Posterior vena cava (tissue), 2 donors: ENCODE data around the gene BPHL. TPM values are rescaled to one million over a fixed set of nuclear protein-coding genes. Genes with fewer than 3 reads are reported as not detected.
"Not testable (repeated sequence)": the region's sequence is repeated elsewhere in the genome, so short reads cannot be mapped to it uniquely, and the experiment has no call there.

Experiments used
- DNase-seq: peaks from one replicate; pipeline ENCODE4 v3.0.0-alpha.2; 2020; ENCODE audit warnings: low spot score
- intact Hi-C, 2 donors: fragments of 100-400 bp; cut with DNase I; formaldehyde crosslinking; loops; one replicate each; pipeline versions ENCODE4 v1.14.1 to v1.14.2; 2022 to 2023
- total RNA-seq, 2 donors: library from RNA; stranded (reverse); fragmentation: NEBNext Ultra II Directional; extraction: Animal tissue kit (Norgen Biotek cat#: 25700); gene quantifications; one replicate each; pipeline ENCODE4 v1.2.1, GENCODE V29; 2021
- donor health status: DM: yes; HTN: yes; CAD: no.
- donor health status: DM: yes; HTN: yes; CAD: no.

BPHL gene
- total RNA-seq, 2 donors from 2014 or later = 9.0 to 11.0 TPM

DNA sequence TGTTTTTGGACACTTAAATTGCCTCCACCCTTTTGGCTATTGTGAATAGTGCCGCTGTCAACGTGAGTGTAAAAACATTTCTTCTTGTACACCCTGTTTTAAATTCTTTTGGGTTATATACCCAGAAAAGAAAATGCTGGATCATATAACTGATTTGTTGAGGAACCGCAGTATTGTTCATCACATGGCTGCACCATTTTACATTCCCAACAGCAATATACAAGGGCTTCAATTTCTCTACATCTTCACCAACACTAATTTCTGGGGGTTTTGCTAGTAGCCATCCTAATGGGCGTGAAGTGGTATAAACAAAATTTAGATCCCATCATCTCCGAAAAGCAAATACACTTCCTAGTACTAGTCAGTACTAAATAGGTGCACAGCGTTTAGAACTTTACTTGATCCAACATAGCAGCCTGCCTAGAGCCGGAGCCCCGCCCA, 579 bp upstream of the BPHL start:
- intact Hi-C loops = no loop called here
- no peak for DNase-seq

- DNase-seq = no peak
- intact Hi-C loops = no loop called here
Observed at GRCh38 chr6:3119040-3119723, 671 bp downstream of the BPHL start.

DNA sequence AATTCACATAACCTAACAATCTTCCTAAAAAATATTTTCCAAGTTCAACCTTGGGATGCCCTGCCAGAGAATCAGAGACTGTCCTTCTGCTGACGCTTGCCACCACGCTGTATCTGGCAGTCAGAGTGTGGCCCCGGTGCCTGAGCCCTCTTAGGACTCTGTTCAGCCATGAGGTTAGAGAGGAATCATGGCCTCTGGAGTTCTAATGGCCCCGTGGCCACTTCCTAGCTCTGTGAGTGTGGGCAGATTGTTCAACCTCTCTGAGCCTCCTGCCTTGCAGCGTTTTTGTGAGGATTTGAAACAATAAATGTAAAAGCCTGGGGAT, 2.2 kb downstream of the BPHL start:
- intact Hi-C loops = loop anchor here in 1 of 2 donors (10.0 kb wide), 1 partner anchor 134 kb away; the partner anchor contains the start of gene PSMG4
- no peak for DNase-seq

DNA sequence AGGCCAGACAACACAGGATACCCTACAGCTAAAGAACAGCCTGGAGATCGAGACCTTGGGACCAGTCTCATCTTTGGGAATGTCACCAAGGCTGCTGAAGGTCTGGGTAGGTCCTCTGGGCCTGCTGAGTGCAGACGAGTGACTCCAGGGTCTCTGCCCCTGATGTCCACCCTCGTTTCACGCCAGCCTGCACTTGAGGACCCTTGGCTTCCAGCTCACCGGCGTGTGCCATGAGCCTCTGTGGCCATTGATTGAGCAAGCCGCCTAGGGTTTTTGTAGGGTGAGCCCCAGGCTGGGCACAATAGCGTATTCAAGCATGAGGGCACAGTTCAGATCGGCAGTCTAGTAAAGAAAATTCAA, 4.3 kb downstream of the BPHL start:
- DNase-seq = no peak
- intact Hi-C loops = loop anchor here in 1 of 2 donors (10.0 kb wide), 1 partner anchor 132 kb away; the partner anchor contains the start of gene PSMG4

DNA sequence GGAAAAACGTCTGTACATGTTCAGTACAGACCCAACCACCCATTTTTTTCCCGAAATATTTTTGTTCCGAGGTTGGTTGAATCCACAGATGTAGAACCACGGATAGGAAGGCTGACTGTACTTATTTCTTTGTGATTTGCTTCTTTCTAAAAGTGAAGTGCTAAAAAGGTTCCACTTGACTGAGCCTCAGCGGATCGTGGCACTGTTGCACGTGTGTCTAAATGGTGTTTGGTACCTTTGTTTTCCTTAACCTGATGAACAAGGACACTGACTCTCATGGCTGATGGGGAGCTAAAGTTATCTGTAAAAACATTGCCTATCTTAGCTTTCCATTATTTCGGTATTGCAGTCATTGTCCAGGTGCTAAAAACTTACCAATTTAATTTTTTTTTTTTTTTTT, 6.2 kb downstream of the BPHL start:
- DNase-seq = no peak
- intact Hi-C loops = loop anchor here (5.0 to 10.0 kb wide), 2 partner anchors 128 to 130 kb away; partner anchors contain the start of gene PSMG4 (in 1 of the 2)

GRCh38 chr6:3125815-3126214, 7.3 kb downstream of the BPHL start:
- intact Hi-C loops = loop anchor here (5.0 to 10.0 kb wide), 2 partner anchors 126 to 129 kb away; partner anchors contain the start of gene PSMG4 (in 1 of the 2)

GRCh38 chr6:3128356-3129108, 10.0 kb downstream of the BPHL start:
- no peak for DNase-seq
- intact Hi-C loops = loop anchor here (5.0 to 10.0 kb wide), 2 partner anchors 124 to 126 kb away; partner anchors contain the start of gene PSMG4 (in 1 of the 2)

More at GRCh38 chr6:3125815-3126214, 7.3 kb downstream of the BPHL start:
- DNase-seq = no peak

DNA sequence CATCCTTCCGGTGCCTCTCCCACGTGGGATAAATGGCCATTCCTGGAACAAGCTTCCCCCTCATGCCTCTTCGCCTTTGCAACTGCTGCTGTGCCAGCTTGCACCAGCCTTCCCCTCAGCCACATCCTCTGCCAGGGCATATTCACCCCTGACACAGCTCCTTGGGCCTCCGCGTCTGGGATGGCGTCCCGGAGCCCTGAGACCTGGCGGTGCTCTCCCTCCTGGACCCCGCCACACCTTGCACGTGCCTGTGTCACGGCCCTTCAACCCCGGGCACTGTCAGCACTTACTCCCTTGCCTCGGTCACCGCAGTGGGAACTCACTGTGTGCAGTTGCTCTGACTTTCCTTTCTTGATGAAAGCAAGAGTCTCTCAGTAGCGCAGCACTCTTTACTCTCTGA, 13.2 kb downstream of the BPHL start:
- no peak for DNase-seq
- intact Hi-C loops = no loop called here

GRCh38 chr6:3133515-3133914, 15.0 kb downstream of the BPHL start:
- intact Hi-C loops = no loop called here
- no peak for DNase-seq

GRCh38 chr6:3135668-3136291, 17.3 kb downstream of the BPHL start:
- no peak for DNase-seq
- intact Hi-C loops = loop anchor here in 1 of 2 donors (5.0 kb wide), 1 partner anchor 1032 kb away; no protein-coding TSS in a partner anchor

DNA sequence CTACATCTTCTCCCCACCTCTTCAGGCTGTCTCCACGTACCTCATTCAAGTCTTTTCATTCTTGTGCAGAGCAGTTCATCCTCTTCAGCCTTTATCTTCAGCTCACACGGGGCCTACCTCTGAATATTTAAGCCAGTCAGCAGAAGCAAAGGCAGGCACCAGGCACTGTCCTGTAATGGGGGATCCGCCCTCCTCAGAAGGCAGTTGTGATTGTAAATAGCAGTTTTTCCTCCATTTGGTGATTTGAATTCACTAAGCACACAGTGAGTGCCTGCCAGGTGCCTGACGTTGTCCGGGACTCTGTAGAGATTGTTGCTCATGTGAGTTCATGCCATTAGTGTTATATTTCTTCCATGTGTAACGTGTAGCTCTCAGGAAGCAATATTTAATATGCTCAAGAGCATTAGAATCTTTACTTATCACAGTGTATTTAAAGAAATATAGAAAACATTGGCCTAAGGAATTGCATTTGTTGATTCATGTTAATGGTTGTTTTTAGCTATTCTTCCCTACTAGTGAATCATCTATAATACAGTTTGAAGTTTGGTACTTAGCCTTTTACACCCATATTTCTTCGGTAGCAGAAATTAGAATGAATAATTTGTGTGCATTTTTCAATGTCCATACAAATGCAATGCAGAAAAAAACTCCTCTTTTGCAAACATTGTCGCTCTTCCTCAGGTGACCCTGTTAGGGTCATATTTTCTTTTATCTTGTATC, 17.9 kb downstream of the BPHL start:
- no peak for DNase-seq
- intact Hi-C loops = loop anchor here in 1 of 2 donors (5.0 kb wide), 1 partner anchor 1031 kb away; no protein-coding TSS in a partner anchor

GRCh38 chr6:3137057-3137777, 18.7 kb downstream of the BPHL start:
- peak; percentile 47 for DNase-seq
- intact Hi-C loops = loop anchor here in 1 of 2 donors (5.0 kb wide), 1 partner anchor 1030 kb away; no protein-coding TSS in a partner anchor

- DNase-seq = not testable (repeated sequence)
- intact Hi-C loops = loop anchor here in 1 of 2 donors (1.0 to 5.0 kb wide), 2 partner anchors 68 to 1029 kb away; no protein-coding TSS in a partner anchor
Observed at GRCh38 chr6:3137873-3138272, 19.4 kb downstream of the BPHL start.

DNA sequence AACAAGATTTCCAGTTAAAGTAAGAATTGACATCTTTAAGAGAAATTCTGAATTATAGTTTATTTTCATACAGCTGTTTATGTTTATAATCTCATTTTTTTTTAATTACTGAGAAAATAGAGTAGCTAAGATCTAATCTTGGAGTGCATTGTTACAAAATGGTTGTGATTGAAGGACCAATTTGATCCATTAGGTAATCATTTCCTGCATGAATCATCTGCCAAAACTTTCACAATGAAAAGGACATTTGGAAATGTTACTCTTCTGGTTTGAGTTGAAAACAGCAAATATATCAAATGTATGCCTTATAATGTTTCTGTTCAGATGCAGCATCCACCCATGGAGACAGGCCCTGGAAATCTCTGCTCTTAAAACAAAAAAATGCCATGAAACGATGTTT, 19.8 kb downstream of the BPHL start:
- intact Hi-C loops = loop anchor here in 1 of 2 donors (1.0 to 5.0 kb wide), 2 partner anchors 68 to 1029 kb away; no protein-coding TSS in a partner anchor
- DNase-seq = no peak

GRCh38 chr6:3139090-3139903, 20.8 kb downstream of the BPHL start:
- intact Hi-C loops = loop anchor here in 1 of 2 donors (5.0 kb wide), 1 partner anchor 1028 kb away; no protein-coding TSS in a partner anchor
- DNase-seq = peak; percentile 85

GRCh38 chr6:3140201-3140600, 21.7 kb downstream of the BPHL start:
- intact Hi-C loops = no loop called here
- DNase-seq = peak; percentile 56

DNA sequence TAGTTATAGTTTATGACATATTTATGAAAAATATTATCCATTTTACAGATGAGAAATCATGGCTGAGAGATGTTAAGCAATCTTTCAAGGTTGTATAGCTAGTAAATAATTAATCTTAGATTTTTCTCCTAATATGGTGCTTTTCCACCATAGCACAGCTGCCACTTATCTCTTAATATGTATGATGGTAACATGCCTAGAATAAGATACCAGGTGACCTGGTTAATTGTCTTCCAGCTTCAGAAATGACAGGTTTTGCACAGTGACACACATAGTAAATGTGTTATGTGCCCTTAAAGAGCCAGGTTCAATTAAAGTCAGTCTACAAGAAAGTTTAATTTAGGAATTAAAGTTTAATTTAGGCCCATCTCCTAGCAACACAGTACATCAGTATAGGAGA, 24.0 kb downstream of the BPHL start:
- no peak for DNase-seq
- intact Hi-C loops = no loop called here
